Hindlimb muscle (tissue), 1 donor: ENCODE results near the gene ARMS2. TPM values are rescaled to one million over a fixed set of nuclear protein-coding genes. Genes with fewer than 3 reads are reported as not detected.

Experiments
- DNase-seq: peaks from one replicate; pipeline ENCODE4 v3.0.0-alpha.2; 2013
- polyA plus RNA-seq: library from polyadenylated mRNA; unstranded; fragments of 120-200 nt; gene quantifications from one replicate; pipeline ENCODE4 v1.2.1, GENCODE V29; 2013; ENCODE audit not compliant: insufficient read length

Gene ARMS2
- polyA plus RNA-seq, 1 donor = not detected

DNA sequence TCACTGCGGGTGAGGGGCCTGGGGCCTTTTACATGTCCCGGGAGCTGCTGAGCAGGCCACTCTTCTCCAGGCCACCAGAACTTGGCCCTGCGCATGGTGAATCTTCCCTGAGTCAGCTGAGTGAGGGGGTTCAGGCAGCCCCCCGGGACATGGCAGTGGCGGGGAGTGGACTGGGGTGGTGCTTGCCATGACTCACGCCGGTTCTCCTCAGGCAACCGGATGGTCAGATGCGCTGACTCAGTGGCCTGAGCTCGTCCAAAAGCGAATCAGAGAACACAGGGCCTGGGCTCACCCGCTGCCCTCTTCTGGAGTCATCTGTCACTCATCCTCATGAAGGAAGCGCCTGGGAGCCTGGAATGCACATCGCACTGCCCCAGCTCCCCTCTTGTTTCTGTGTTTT lies 40.4 kb downstream of the ARMS2 start:
- no peak for DNase-seq

DNA sequence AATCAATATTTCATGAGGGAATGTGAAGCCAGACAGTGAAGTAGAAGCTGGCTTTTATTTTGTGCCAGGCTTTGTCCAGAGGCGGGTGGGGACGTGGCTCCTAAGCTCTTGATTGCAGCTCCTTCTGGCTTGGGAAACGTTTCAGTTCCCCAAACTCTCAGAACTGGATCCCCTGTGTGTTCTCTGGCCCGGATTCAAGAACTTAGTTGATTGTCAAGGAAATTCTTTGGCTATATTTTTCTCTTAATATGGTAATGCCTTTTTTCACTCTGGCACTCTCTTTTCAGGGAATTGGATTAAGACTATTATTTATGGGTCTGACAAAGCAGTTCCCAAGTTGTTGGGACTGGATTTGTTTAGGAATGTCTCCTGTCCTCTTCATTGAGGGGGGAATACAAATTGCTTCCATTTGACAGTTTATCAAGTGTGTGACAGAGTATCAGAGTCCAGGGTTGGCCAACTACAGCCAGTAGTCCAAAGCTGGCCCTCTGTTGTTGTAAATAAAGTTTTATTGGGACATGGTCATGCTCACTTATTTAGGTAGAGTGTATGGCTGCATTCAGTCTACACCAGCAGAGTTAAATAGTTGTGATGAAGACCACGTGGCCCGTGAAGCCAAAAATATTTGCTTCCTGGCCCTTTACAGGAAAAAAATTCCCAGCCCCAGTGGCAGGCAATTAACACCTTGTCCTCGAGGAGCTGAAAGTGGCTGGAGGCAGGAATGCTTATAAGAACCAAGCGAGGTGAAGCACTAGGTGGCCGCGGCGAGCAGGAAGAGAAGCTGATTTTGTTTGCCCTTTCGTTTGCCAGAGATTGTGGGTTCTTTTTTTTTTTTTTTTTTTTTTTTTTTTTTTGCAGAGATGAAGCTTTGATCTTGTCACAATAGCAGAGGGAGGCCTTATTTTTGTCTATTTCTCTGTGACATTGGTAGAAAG lies 41.2 kb downstream of the ARMS2 start:
- DNase-seq = no peak

DNA sequence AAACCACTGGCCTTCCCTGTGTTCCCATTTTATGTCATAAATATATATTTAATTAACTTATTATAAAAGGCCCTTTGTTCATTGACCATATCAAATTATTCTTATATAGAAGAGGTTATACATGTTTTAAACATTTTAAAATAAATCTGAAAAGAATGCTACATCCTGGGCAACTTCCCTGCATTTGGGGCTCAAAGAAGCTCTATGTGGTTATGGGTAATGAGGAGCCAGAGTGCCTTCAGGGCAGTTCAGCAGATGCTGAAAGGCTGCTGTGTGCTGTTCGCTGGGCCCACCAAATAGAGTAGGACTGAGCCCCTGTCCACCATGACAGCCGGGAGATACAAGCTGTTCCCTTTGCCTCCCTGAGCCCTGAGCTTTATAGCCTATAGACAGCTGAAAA lies 42.8 kb downstream of the ARMS2 start:
- no peak for DNase-seq

DNA sequence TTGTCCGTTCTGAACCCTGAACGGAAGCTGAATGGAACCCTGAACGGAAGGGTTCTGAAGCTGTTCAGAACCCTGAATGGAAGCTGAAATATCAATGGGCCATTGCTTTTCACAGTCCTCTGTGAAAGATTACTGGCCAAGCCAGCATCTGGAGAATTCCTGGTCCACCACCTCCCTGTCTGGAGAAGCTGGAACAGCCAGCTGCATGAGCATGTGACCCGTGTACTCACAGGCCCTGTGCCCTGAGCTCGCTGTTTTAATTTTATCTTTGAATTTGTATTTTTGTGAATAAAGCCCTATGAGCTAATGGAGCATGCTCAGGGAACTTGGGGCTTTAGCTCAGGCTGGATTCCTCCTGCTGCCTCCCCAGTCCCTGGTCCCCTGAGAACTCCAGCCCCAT lies 44.1 kb downstream of the ARMS2 start:
- no peak for DNase-seq

DNA sequence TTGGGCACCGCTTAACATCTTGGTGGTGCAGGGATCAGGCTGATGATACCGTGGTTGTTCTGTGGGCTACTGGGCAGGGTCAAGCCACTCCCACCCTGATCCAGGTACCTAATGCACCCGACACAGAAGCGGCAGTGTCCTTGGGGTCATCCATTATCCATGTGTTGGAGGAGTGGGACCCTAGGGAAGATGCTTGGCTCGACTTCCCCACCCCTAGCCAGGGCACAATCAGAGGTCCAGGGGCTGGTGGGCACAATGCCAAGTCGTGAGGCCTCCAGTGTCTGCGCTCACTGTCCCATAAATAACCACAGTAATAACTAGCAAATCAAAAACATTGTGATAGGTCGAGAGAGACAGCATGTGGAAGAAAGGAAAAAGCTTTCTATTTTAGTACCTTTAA lies 44.6 kb downstream of the ARMS2 start:
- no peak for DNase-seq

DNA sequence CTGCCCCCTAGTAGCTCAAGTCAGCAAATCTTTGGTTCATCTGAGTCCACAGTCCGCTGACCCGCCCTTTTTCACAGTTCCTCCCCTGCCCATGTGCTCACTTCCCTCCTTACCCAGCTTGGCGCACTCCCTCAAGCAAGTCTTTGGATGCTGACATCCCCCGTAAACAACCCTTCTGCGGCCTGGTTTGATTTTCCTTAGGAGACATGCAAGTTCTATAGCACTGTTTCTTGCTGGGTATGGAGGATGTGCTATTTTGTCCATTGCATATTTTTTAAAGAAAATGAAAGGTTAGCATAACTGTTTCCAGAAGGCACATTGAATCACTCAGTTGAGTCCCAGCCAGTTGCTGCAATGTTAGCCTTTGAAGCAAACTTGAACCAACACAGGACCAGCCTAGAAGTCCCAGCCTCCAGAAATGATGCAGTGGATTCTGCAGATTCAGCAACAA lies 45.1 kb downstream of the ARMS2 start:
- no peak for DNase-seq

DNA sequence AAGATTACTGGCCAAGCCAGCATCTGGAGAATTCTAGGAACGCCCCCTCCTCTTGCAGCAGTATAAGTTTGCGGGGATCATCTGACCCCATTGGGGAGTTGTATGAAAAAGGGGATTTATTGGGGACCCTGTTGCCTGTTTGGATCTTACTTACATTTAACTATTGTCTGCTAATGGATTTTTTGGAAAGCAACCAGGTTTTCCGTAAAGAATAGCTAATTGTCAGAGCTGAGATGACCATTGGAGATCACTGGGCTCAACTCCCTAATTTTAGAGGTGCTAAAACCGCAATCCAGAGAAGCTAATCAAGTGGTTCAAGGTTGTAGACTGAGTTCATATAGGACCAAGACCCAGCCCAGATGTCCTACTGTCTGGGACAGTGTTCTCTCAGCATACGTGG lies 45.7 kb downstream of the ARMS2 start:
- no peak for DNase-seq

DNA sequence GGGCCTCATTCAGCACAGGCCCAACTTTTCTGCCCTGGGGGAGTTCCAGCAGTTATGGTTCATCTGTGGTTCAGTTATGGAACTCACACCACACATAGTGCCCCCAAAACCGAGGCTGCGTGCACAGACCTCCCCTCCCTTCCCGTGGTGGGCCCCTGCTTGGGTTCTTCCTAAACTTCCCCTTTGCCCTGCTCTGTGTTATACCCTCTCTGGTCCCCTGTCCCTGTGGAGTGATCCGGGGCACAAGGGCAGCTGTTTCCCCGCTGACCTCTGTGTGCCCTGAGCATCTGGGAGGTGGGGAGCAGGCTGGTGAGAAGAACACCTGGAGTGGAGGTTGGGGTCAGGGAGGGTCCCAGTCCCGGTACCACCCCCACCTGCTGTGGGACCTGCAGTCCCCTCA lies 46.3 kb downstream of the ARMS2 start:
- DNase-seq = no peak

DNA sequence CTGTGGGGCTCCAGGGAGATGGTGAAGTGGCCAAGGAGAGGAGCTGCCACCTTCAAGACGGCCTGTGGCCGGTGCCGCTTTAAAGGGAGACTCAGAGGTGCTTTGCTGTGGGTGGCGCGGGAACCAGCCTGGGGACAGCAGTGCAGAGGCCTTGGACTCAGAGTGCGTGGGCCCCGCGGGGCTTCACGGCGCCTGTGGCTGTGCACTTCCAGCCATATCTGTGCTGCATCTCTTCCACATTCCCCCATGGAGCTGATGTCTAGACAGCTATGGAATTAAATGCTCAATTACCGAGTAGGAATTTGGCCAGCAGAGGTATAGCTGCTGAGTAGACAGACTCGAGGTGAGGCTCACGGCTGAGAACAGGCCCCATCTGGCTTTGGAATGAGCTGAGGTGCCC lies 48.6 kb downstream of the ARMS2 start:
- DNase-seq = no peak

DNA sequence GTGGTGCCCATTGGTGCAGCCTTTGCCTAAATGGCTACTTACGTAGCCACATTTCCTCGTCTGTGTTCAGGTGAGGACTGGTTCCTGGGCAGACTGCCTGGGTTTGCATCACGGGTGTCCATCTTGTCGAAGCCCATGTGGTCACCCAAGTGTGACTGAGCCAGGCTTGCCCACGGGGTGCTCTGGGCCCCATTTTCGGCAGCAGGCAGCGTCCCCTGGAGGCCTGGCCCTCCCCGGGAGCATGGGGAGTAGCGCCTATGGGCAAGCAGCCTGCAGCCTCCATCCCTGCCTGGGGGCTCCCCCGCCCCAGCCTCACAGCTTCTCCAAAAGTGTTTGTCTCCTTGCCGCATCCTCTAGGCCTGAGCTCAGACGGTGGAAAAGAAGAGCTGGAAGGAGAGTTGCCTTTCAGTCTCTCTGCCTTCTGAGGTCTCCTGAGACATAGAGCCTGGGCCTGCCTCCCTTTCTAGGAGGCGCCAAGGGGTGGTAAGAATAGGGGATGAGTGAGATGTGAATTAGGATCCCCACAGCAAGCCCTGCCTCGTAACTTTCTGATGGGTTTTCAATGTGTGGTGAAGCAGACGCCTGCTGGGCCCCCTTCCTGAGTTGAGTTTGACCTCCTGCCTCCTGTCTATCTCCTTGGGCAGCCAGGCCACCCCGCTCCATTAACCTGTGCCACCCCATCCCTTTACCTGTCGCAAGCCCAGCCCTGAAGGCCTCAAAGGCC lies 49.6 kb downstream of the ARMS2 start:
- DNase-seq = peak; percentile 60

DNA sequence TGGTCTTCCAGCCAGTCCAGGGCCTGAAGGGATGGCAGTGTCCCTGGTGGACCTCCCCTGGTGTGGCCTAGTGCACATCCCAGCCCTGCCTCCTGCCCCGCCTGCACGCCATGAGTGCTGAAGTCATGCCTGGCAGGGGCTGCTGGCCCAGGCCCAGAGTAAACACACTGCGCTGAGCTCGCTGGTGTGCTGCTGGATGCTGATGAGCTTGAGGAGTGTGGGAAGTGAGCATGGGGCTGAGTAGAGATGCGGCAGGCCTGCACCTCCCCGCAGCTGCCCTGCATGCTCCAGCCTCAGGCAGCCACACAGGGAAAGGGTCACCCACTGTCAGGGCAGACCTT lies 50.1 kb downstream of the ARMS2 start:
- DNase-seq = peak; percentile 91

DNA sequence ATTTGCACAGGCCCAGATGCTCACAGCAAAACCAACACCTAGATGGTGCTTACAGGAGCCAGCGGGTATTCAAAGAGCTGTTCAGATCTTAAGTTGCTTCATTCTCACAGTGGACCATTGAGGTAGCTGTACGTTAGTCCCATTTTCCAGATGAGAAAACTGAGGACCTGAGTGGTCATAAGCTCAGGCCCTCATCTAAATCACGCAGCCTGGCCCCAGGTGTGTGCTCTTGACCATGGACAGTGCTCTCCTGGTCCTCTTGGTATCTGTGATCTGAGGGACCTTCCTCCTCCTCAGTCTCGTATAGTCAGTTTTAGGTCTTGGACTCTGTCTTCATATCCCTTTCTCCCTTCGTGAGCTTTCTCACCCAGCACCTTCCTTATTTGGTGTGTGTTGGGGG lies 50.6 kb downstream of the ARMS2 start:
- DNase-seq = no peak

DNA sequence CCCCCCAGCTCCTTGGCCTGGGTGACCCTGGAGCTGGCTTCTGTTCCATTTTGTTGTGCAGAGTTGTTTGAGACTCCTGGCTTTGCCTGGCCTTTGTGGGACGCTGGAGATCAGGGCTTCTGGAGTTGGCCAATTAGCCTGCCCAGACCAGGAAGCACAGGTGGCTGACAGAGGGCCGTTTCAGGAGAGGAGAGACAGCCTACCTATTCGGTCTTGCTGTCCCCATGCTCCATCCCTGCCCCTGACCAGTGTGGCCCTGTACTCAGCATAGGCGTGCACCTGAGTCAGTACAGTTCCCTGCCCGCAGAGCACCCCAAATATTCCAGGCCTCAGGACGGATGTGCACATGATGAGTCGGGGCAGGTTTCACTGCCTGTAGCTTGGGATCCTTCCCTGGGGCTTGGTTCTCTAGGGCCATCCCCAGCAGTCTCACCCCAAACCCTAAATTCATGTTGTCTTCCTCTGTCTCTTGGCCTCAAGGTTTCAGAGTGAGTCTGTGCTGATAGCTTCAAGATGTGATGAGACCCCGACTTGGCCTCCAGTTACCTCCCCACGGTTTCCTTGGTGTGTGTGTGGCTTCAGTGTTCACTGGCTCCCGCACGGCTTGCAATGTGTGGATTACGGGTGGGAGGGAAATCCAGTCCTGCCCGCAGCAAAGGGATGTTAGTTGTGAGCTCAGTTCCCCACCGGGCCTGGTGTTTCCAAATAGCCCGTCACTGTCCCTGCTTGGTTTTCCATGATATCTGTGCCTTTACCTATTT lies 51.6 kb downstream of the ARMS2 start:
- DNase-seq = no peak

Other genes starting within 250 kb of the ARMS2 start
- 0.39 TPM for gene BTBD16, start 183.4 kb upstream of the ARMS2 start, polyA plus RNA-seq
- 30.8 TPM for gene PLEKHA1, start 79.9 kb upstream of the ARMS2 start, polyA plus RNA-seq
- 58.6 TPM for gene HTRA1, start 6.9 kb downstream of the ARMS2 start, polyA plus RNA-seq
- 0.03 TPM for gene DMBT1, start 106.1 kb downstream of the ARMS2 start, polyA plus RNA-seq
- not detected for gene C10orf120, start 245.2 kb downstream of the ARMS2 start, polyA plus RNA-seq